ENCODE results near the gene ZDHHC11.
"Not testable (repeated sequence)": the region's sequence is repeated elsewhere in the genome, so short reads cannot be mapped to it uniquely, and the experiment has no call there.

The ZDHHC11 gene

GRCh38 chr5:756171-756570, 94.6 kb downstream of the ZDHHC11 start:
- H2BK15ac ChIP-seq (ENCODE audit: low read depth, poor library complexity, severe bottlenecking): no peak overlapping the region
- no peak for DNase-seq
- H3K9ac ChIP-seq (ENCODE audit: low read length): no peak overlapping the region
- H2AK5ac ChIP-seq (ENCODE audit: low read length, severe bottlenecking): no peak overlapping the region
- no peak overlapping the region for H3K4ac ChIP-seq (ENCODE audit: low read depth in 1 of 2, low read length in 2 of 2)
- no peak overlapping the region for H3K4me2 ChIP-seq (ENCODE audit: low read length, poor library complexity, severe bottlenecking)
- no peak overlapping the region for H3K18ac ChIP-seq (ENCODE audit: low read depth in 1 of 2, low read length in 2 of 2)
- no peak overlapping the region for H4K8ac ChIP-seq (ENCODE audit: low read length)
- H2BK5ac ChIP-seq (ENCODE audit: low read depth, low read length, poor library complexity, severe bottlenecking): no peak overlapping the region
- no peak overlapping the region for H3K27ac ChIP-seq (ENCODE audit: low read length, poor library complexity, severe bottlenecking)
- 79% methylated on average over 7 of the region's 10 CpGs for WGBS
- no peak overlapping the region for H3K14ac ChIP-seq (ENCODE audit: low read length in 2 of 2)
- H3K23ac ChIP-seq (ENCODE audit: low read length in 2 of 2): no peak overlapping the region
- H3K4me1 ChIP-seq (ENCODE audit: control insufficient read depth, insufficient read depth, low read depth, low read length): peaks cover 2% of the 10 kb centered on the region
- peaks cover 0 to 29% of the 10 kb centered on the region in 2 experiments for H3K27me3 ChIP-seq (ENCODE audit: control insufficient read depth in 1 of 2, insufficient read depth in 1 of 2, low read length in 2 of 2)
- H3K9me3 ChIP-seq (ENCODE audit: control insufficient read depth, low read length): no peaks in the 10 kb centered on the region
- H2BK120ac ChIP-seq (ENCODE audit: low read depth, low read length): no peak overlapping the region
- no peaks in the 10 kb centered on the region for H3K79me1 ChIP-seq (replicated peaks; ENCODE audit: low read length, poor library complexity, severe bottlenecking)
- no peak overlapping the region for H4K91ac ChIP-seq (ENCODE audit: low read length)
- H3K36me3 ChIP-seq (ENCODE audit: control insufficient read depth in 1 of 2, insufficient read depth in 2 of 2, low read depth in 1 of 2, low read length in 2 of 2): peaks cover 0 to 3% of the 10 kb centered on the region in 2 experiments
- H2AFZ ChIP-seq (ENCODE audit: low read depth, low read length): no peak overlapping the region
- no peak overlapping the region for H2BK12ac ChIP-seq (ENCODE audit: low read length in 2 of 2)
- no peak overlapping the region for H3K4me3 ChIP-seq (ENCODE audit: insufficient read depth in 1 of 2, low read depth in 1 of 2, low read length in 2 of 2)

GRCh38 chr5:754143-754632, 96.6 kb downstream of the ZDHHC11 start:
- not testable (repeated sequence) for H3K4ac ChIP-seq (ENCODE audit: low read depth in 1 of 2, low read length in 2 of 2)
- WGBS: 59% methylated on average over 15 of the region's 16 CpGs

GRCh38 chr5:753567-754142, 97.1 kb downstream of the ZDHHC11 start:
- not testable (repeated sequence) for H3K4me1 ChIP-seq (ENCODE audit: control insufficient read depth, insufficient read depth, low read depth, low read length)

More at GRCh38 chr5:754143-754632, 96.6 kb downstream of the ZDHHC11 start:
- not testable (repeated sequence) for H2AFZ ChIP-seq (ENCODE audit: low read depth, low read length); H3K4me1 ChIP-seq (ENCODE audit: control insufficient read depth, insufficient read depth, low read depth, low read length); H3K9ac ChIP-seq (ENCODE audit: low read length); H2BK5ac ChIP-seq (ENCODE audit: low read depth, low read length, poor library complexity, severe bottlenecking); H4K8ac ChIP-seq (ENCODE audit: low read length); H3K4me2 ChIP-seq (ENCODE audit: low read length, poor library complexity, severe bottlenecking); DNase-seq; H3K79me1 ChIP-seq (replicated peaks; ENCODE audit: low read length, poor library complexity, severe bottlenecking); H3K36me3 ChIP-seq (ENCODE audit: control insufficient read depth in 1 of 2, insufficient read depth in 2 of 2, low read depth in 1 of 2, low read length in 2 of 2); H3K18ac ChIP-seq (ENCODE audit: low read depth in 1 of 2, low read length in 2 of 2); H2BK12ac ChIP-seq (ENCODE audit: low read length in 2 of 2); H2BK15ac ChIP-seq (ENCODE audit: low read depth, poor library complexity, severe bottlenecking); H3K27ac ChIP-seq (ENCODE audit: low read length, poor library complexity, severe bottlenecking); H2AK5ac ChIP-seq (ENCODE audit: low read length, severe bottlenecking); H3K4me3 ChIP-seq (ENCODE audit: insufficient read depth in 1 of 2, low read depth in 1 of 2, low read length in 2 of 2); H2BK120ac ChIP-seq (ENCODE audit: low read depth, low read length); H3K23ac ChIP-seq (ENCODE audit: low read length in 2 of 2); H4K91ac ChIP-seq (ENCODE audit: low read length); H3K9me3 ChIP-seq (ENCODE audit: control insufficient read depth, low read length)
- Histone ChIP-seq H3K14ac (ENCODE audit: low read length in 2 of 2) (peak overlapping the region in 1 of 2 experiments; percentile 12), H3K27me3 (ENCODE audit: control insufficient read depth in 1 of 2, insufficient read depth in 1 of 2, low read length in 2 of 2) (peaks cover 0 to 23% of the 10 kb centered on the region in 2 experiments)

GRCh38 chr5:752532-753115, 98.2 kb downstream of the ZDHHC11 start:
- H3K9me3 ChIP-seq (ENCODE audit: control insufficient read depth, low read length); H2BK15ac ChIP-seq (ENCODE audit: low read depth, poor library complexity, severe bottlenecking); H3K14ac ChIP-seq (ENCODE audit: low read length in 2 of 2); H3K9ac ChIP-seq (ENCODE audit: low read length); H3K36me3 ChIP-seq (ENCODE audit: control insufficient read depth in 1 of 2, insufficient read depth in 2 of 2, low read depth in 1 of 2, low read length in 2 of 2); H2AFZ ChIP-seq (ENCODE audit: low read depth, low read length); H4K91ac ChIP-seq (ENCODE audit: low read length); H3K27ac ChIP-seq (ENCODE audit: low read length, poor library complexity, severe bottlenecking); H3K79me1 ChIP-seq (replicated peaks; ENCODE audit: low read length, poor library complexity, severe bottlenecking); H3K4me3 ChIP-seq (ENCODE audit: insufficient read depth in 1 of 2, low read depth in 1 of 2, low read length in 2 of 2); H2AK5ac ChIP-seq (ENCODE audit: low read length, severe bottlenecking); DNase-seq; H3K18ac ChIP-seq (ENCODE audit: low read depth in 1 of 2, low read length in 2 of 2); H2BK12ac ChIP-seq (ENCODE audit: low read length in 2 of 2); H3K4me1 ChIP-seq (ENCODE audit: control insufficient read depth, insufficient read depth, low read depth, low read length); H3K23ac ChIP-seq (ENCODE audit: low read length in 2 of 2); H4K8ac ChIP-seq (ENCODE audit: low read length); H3K4me2 ChIP-seq (ENCODE audit: low read length, poor library complexity, severe bottlenecking); H3K27me3 ChIP-seq (ENCODE audit: control insufficient read depth in 1 of 2, insufficient read depth in 1 of 2, low read length in 2 of 2); H2BK5ac ChIP-seq (ENCODE audit: low read depth, low read length, poor library complexity, severe bottlenecking); H2BK120ac ChIP-seq (ENCODE audit: low read depth, low read length); H3K4ac ChIP-seq (ENCODE audit: low read depth in 1 of 2, low read length in 2 of 2): not testable (repeated sequence)
- 46% methylated on average over 4 of the region's 20 CpGs for WGBS

More at GRCh38 chr5:753567-754142, 97.1 kb downstream of the ZDHHC11 start:
- H2BK120ac ChIP-seq (ENCODE audit: low read depth, low read length); H4K8ac ChIP-seq (ENCODE audit: low read length); H2AK5ac ChIP-seq (ENCODE audit: low read length, severe bottlenecking); H2BK5ac ChIP-seq (ENCODE audit: low read depth, low read length, poor library complexity, severe bottlenecking); H3K36me3 ChIP-seq (ENCODE audit: control insufficient read depth in 1 of 2, insufficient read depth in 2 of 2, low read depth in 1 of 2, low read length in 2 of 2); DNase-seq; H3K4me3 ChIP-seq (ENCODE audit: insufficient read depth in 1 of 2, low read depth in 1 of 2, low read length in 2 of 2); H3K79me1 ChIP-seq (replicated peaks; ENCODE audit: low read length, poor library complexity, severe bottlenecking); H2BK15ac ChIP-seq (ENCODE audit: low read depth, poor library complexity, severe bottlenecking); H3K9ac ChIP-seq (ENCODE audit: low read length); H2AFZ ChIP-seq (ENCODE audit: low read depth, low read length); H3K18ac ChIP-seq (ENCODE audit: low read depth in 1 of 2, low read length in 2 of 2); H4K91ac ChIP-seq (ENCODE audit: low read length); H3K9me3 ChIP-seq (ENCODE audit: control insufficient read depth, low read length); H2BK12ac ChIP-seq (ENCODE audit: low read length in 2 of 2); H3K4me2 ChIP-seq (ENCODE audit: low read length, poor library complexity, severe bottlenecking); H3K23ac ChIP-seq (ENCODE audit: low read length in 2 of 2); H3K27ac ChIP-seq (ENCODE audit: low read length, poor library complexity, severe bottlenecking); H3K4ac ChIP-seq (ENCODE audit: low read depth in 1 of 2, low read length in 2 of 2): not testable (repeated sequence)
- peak overlapping the region in 1 of 2 experiments; percentile 12 for H3K14ac ChIP-seq (ENCODE audit: low read length in 2 of 2)
- WGBS: 76% methylated on average over 14 of the region's 19 CpGs
- H3K27me3 ChIP-seq (ENCODE audit: control insufficient read depth in 1 of 2, insufficient read depth in 1 of 2, low read length in 2 of 2): peaks cover 0 to 18% of the 10 kb centered on the region in 2 experiments

Measured in mesenchymal stem cell (in vitro differentiated cells and primary cell).